HepG2 (cell line): ENCODE data around the gene SH2D3A. TPM values are rescaled to one million over a fixed set of nuclear protein-coding genes. Genes with fewer than 3 reads are reported as not detected.
A peak's percentile ranks its signal among the peaks of the same experiment; 100 is the strongest.

Source experiments
- CC2D1A ChIP-seq: sonication (generic); formaldehyde crosslinking; IDR thresholded peaks from 2 replicates; pipeline ENCODE4 v1.8.1; 2023; ENCODE audit warnings: mild to moderate bottlenecking, missing genetic modification reagents
- GATA4 ChIP-seq: sonication (generic); IDR thresholded peaks from 2 replicates; pipeline ENCODE4 v1.6.1; 2016; ENCODE audit warnings: antibody characterized with exemption, low read depth, borderline replicate concordance
- RFX5 ChIP-seq: IDR thresholded peaks from 2 replicates; pipeline ENCODE4 v1.6.1; 2011; ENCODE audit warnings: low read depth, low read length, improper control_type of control experiment
- ZNF577 ChIP-seq: sonication (generic); formaldehyde crosslinking; IDR thresholded peaks from 2 replicates; pipeline ENCODE4 v1.4.0; 2020; ENCODE audit warnings: mild to moderate bottlenecking, low read depth, missing genetic modification reagents, borderline replicate concordance
- ZNF792 ChIP-seq: IDR thresholded peaks from 2 replicates; pipeline ENCODE4 v1.6.1; 2016
- polyA plus RNA-seq, 8 experiments: library from polyadenylated mRNA; depleted of rRNA in 3 of 8; stranded (reverse) in 7 of 8; unstranded in 1 of 8; fragments of >200 nt; fragmentation: Illumina TruSeq in 4 of 8; extraction: Trizol in 4 of 8; gene quantifications; 2 replicates each; pipeline versions ENCODE4 v1.2.1 to v1.2.3, GENCODE V29; 2011 to 2016; ENCODE audit warnings: low read depth in 4 of 8, missing spikeins in 1 of 8, mixed read lengths in 1 of 8; ENCODE audit not compliant: insufficient read depth in 1 of 8
- total RNA-seq, 5 experiments: library from RNA; depleted of rRNA; stranded (reverse); fragments of >200 nt; fragmentation: Illumina TruSeq; extraction: Trizol; gene quantifications; 2 replicates each; pipeline ENCODE4 v1.2.3, GENCODE V29; 2016; ENCODE audit warnings: low read depth in 1 of 5
- TF ChIP-seq, protein P1 (sequence below): sonication (generic); formaldehyde crosslinking; IDR thresholded peaks from 2 replicates; pipeline ENCODE4 v1.4.0; 2020; ENCODE audit warnings: mild to moderate bottlenecking, missing genetic modification reagents, borderline replicate concordance
- TF ChIP-seq, protein P2 (sequence below), 2 experiments: sonication (generic) in 1 of 2; formaldehyde crosslinking in 1 of 2; IDR thresholded peaks; 2 replicates each; pipeline versions ENCODE4 v1.4.0 to v1.6.1; 2016 to 2020; ENCODE audit warnings: borderline replicate concordance in 1 of 2, low read depth in 1 of 2, mild to moderate bottlenecking in 1 of 2, missing genetic modification reagents in 1 of 2
- TF ChIP-seq, protein P3 (sequence below): sonication (generic); formaldehyde crosslinking; IDR thresholded peaks from 2 replicates; pipeline ENCODE4 v1.4.0; 2020; ENCODE audit warnings: missing genetic modification reagents, borderline replicate concordance
- TF ChIP-seq, protein P4 (sequence below): sonication (generic); formaldehyde crosslinking; IDR thresholded peaks from 2 replicates; pipeline ENCODE4 v1.4.0; 2020; ENCODE audit warnings: missing genetic modification reagents
- TF ChIP-seq, protein P5 (sequence below): sonication (generic); formaldehyde crosslinking; IDR thresholded peaks from 2 replicates; pipeline ENCODE4 v1.9.0; 2021; ENCODE audit warnings: missing genetic modification reagents, mild to moderate bottlenecking, borderline replicate concordance

SH2D3A gene
- total and polyA plus RNA-seq, 2 of the 13 experiments (the other 11 are each of a cell fraction or from before 2014, with no cell fraction given) = 1.0 to 2.2 TPM

DNA sequence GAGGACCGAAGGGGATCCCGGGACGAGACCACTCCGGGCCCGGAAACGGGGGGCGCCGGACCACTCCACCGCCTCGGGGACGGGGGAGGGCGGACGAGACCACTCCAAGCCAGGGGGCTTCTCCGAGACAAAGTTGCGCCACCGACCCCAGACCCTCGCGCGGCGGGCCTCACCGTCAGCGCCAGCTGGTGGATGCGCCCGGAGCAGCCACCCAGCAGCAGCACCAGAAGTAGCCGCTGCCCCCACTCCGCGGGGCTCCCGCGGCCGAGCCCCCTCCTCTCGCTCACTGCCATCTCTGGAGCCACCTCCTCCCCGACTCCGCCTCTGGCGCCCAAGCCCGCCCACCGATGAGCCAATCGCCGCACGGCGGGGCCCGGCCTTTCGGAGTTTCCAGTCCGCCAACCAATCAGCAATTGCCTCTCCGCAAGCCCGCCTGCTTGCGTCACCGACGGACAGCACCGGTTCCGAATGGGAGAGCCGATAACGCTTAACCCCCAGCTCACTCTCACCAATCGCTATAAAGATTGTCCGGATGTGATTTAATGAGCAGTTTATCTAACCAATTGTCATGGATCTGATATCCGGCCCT lies 29.9 kb downstream of the SH2D3A start, which contains the start of gene GPR108 (continued):
- TF ChIP-seq, protein P1, sequence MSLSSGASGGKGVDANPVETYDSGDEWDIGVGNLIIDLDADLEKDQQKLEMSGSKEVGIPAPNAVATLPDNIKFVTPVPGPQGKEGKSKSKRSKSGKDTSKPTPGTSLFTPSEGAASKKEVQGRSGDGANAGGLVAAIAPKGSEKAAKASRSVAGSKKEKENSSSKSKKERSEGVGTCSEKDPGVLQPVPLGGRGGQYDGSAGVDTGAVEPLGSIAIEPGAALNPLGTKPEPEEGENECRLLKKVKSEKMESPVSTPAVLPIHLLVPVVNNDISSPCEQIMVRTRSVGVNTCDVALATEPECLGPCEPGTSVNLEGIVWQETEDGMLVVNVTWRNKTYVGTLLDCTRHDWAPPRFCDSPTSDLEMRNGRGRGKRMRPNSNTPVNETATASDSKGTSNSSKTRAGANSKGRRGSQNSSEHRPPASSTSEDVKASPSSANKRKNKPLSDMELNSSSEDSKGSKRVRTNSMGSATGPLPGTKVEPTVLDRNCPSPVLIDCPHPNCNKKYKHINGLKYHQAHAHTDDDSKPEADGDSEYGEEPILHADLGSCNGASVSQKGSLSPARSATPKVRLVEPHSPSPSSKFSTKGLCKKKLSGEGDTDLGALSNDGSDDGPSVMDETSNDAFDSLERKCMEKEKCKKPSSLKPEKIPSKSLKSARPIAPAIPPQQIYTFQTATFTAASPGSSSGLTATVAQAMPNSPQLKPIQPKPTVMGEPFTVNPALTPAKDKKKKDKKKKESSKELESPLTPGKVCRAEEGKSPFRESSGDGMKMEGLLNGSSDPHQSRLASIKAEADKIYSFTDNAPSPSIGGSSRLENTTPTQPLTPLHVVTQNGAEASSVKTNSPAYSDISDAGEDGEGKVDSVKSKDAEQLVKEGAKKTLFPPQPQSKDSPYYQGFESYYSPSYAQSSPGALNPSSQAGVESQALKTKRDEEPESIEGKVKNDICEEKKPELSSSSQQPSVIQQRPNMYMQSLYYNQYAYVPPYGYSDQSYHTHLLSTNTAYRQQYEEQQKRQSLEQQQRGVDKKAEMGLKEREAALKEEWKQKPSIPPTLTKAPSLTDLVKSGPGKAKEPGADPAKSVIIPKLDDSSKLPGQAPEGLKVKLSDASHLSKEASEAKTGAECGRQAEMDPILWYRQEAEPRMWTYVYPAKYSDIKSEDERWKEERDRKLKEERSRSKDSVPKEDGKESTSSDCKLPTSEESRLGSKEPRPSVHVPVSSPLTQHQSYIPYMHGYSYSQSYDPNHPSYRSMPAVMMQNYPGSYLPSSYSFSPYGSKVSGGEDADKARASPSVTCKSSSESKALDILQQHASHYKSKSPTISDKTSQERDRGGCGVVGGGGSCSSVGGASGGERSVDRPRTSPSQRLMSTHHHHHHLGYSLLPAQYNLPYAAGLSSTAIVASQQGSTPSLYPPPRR (CRISPR knock-in tag) = no peak
- TF ChIP-seq ZNF577 (CRISPR knock-in tag) (no peak), ZNF792 (CRISPR knock-in tag) (no peak), CC2D1A (CRISPR knock-in tag) (no peak), RFX5 (peak; percentile 71), GATA4 (no peak; the same call in 1 of the 2 replicates)
- TF ChIP-seq, protein P2, sequence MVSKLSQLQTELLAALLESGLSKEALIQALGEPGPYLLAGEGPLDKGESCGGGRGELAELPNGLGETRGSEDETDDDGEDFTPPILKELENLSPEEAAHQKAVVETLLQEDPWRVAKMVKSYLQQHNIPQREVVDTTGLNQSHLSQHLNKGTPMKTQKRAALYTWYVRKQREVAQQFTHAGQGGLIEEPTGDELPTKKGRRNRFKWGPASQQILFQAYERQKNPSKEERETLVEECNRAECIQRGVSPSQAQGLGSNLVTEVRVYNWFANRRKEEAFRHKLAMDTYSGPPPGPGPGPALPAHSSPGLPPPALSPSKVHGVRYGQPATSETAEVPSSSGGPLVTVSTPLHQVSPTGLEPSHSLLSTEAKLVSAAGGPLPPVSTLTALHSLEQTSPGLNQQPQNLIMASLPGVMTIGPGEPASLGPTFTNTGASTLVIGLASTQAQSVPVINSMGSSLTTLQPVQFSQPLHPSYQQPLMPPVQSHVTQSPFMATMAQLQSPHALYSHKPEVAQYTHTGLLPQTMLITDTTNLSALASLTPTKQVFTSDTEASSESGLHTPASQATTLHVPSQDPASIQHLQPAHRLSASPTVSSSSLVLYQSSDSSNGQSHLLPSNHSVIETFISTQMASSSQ (IDR thresholded peaks at IDR 0.05; ENCODE audit: low read depth) = no peak
- TF ChIP-seq, protein P2 (CRISPR knock-in tag; IDR thresholded peaks at IDR 0.05; ENCODE audit: borderline replicate concordance) = no peak
- TF ChIP-seq, protein P3, sequence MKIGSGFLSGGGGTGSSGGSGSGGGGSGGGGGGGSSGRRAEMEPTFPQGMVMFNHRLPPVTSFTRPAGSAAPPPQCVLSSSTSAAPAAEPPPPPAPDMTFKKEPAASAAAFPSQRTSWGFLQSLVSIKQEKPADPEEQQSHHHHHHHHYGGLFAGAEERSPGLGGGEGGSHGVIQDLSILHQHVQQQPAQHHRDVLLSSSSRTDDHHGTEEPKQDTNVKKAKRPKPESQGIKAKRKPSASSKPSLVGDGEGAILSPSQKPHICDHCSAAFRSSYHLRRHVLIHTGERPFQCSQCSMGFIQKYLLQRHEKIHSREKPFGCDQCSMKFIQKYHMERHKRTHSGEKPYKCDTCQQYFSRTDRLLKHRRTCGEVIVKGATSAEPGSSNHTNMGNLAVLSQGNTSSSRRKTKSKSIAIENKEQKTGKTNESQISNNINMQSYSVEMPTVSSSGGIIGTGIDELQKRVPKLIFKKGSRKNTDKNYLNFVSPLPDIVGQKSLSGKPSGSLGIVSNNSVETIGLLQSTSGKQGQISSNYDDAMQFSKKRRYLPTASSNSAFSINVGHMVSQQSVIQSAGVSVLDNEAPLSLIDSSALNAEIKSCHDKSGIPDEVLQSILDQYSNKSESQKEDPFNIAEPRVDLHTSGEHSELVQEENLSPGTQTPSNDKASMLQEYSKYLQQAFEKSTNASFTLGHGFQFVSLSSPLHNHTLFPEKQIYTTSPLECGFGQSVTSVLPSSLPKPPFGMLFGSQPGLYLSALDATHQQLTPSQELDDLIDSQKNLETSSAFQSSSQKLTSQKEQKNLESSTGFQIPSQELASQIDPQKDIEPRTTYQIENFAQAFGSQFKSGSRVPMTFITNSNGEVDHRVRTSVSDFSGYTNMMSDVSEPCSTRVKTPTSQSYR = no peak
- TF ChIP-seq, protein P4, sequence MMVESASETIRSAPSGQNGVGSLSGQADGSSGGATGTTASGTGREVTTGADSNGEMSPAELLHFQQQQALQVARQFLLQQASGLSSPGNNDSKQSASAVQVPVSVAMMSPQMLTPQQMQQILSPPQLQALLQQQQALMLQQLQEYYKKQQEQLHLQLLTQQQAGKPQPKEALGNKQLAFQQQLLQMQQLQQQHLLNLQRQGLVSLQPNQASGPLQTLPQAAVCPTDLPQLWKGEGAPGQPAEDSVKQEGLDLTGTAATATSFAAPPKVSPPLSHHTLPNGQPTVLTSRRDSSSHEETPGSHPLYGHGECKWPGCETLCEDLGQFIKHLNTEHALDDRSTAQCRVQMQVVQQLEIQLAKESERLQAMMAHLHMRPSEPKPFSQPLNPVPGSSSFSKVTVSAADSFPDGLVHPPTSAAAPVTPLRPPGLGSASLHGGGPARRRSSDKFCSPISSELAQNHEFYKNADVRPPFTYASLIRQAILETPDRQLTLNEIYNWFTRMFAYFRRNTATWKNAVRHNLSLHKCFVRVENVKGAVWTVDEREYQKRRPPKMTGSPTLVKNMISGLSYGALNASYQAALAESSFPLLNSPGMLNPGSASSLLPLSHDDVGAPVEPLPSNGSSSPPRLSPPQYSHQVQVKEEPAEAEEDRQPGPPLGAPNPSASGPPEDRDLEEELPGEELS (CRISPR knock-in tag) = no peak
- TF ChIP-seq, protein P5, sequence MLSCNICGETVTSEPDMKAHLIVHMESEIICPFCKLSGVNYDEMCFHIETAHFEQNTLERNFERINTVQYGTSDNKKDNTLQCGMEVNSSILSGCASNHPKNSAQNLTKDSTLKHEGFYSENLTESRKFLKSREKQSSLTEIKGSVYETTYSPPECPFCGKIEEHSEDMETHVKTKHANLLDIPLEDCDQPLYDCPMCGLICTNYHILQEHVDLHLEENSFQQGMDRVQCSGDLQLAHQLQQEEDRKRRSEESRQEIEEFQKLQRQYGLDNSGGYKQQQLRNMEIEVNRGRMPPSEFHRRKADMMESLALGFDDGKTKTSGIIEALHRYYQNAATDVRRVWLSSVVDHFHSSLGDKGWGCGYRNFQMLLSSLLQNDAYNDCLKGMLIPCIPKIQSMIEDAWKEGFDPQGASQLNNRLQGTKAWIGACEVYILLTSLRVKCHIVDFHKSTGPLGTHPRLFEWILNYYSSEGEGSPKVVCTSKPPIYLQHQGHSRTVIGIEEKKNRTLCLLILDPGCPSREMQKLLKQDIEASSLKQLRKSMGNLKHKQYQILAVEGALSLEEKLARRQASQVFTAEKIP = no peak
